Stimulated activated CD4-positive, alpha-beta T cell treated with anti-CD3 and anti-CD28 coated beads, Interleukin-2, amount 100 ng/mL, for 48 hours (primary cell): ENCODE results near the gene CDCP1.

Source experiments
- DNase-seq, 2 donors: peaks; one replicate each; pipeline ENCODE4 v3.0.0-alpha.2; 2020

Gene CDCP1

GRCh38 chr3:45134758-45135521 is 11.2 kb downstream of the CDCP1 start:
- no peak for DNase-seq

- no peak for DNase-seq
Measured at GRCh38 chr3:45132568-45133211, 13.5 kb downstream of the CDCP1 start.

GRCh38 chr3:45131201-45131600 is 15.0 kb downstream of the CDCP1 start:
- DNase-seq = no peak

- no peak for DNase-seq
Measured at GRCh38 chr3:45130476-45130875, 15.7 kb downstream of the CDCP1 start.

GRCh38 chr3:45128950-45129349 is 17.2 kb downstream of the CDCP1 start:
- no peak for DNase-seq

GRCh38 chr3:45127130-45127822 is 18.9 kb downstream of the CDCP1 start:
- DNase-seq = no peak

- DNase-seq = no peak
Measured at GRCh38 chr3:45126730-45127129, 19.4 kb downstream of the CDCP1 start.

- no peak for DNase-seq
Measured at GRCh38 chr3:45125550-45126026, 20.6 kb downstream of the CDCP1 start.

GRCh38 chr3:45124956-45125355 is 21.2 kb downstream of the CDCP1 start:
- no peak for DNase-seq

GRCh38 chr3:45124352-45124751 is 21.8 kb downstream of the CDCP1 start:
- DNase-seq = no peak

GRCh38 chr3:45123581-45124269 is 22.5 kb downstream of the CDCP1 start:
- DNase-seq = no peak

GRCh38 chr3:45123030-45123429 is 23.1 kb downstream of the CDCP1 start:
- no peak for DNase-seq

- no peak for DNase-seq
Measured at GRCh38 chr3:45120359-45121158, 25.6 kb downstream of the CDCP1 start.

- DNase-seq = no peak
Measured at GRCh38 chr3:45119824-45120358, 26.3 kb downstream of the CDCP1 start.

GRCh38 chr3:45119376-45119775 is 26.8 kb downstream of the CDCP1 start:
- no peak for DNase-seq

- no peak for DNase-seq
Measured at GRCh38 chr3:45118615-45119071, 27.5 kb downstream of the CDCP1 start.

GRCh38 chr3:45116350-45116749 is 29.8 kb downstream of the CDCP1 start:
- no peak for DNase-seq

GRCh38 chr3:45113625-45114050 is 32.5 kb downstream of the CDCP1 start:
- no peak for DNase-seq

- no peak for DNase-seq
Measured at GRCh38 chr3:45112939-45113338, 33.2 kb downstream of the CDCP1 start.

GRCh38 chr3:45110509-45110833 is 35.7 kb downstream of the CDCP1 start:
- no peak for DNase-seq

GRCh38 chr3:45109771-45110508 is 36.2 kb downstream of the CDCP1 start:
- no peak for DNase-seq
